Hepatocyte (in vitro differentiated cells): ENCODE results near the gene CCNG2. TPM values are rescaled to one million over a fixed set of nuclear protein-coding genes. Genes with fewer than 3 reads are reported as not detected.

Experiments
- DNase-seq: peaks from one replicate; pipeline ENCODE4 v3.0.0-alpha.2; 2016; ENCODE audit warnings: low spot score
- H2AFZ ChIP-seq: fragments of 200-600 bp; sonication (generic); 2 replicates; pipeline ENCODE4 v1.6.0; 2016; ENCODE audit warnings: antibody characterized with exemption, mild to moderate bottlenecking
- H3K27ac ChIP-seq: fragments of 200-600 bp; sonication (generic); 2 replicates; pipeline ENCODE4 v1.5.1; 2016; ENCODE audit warnings: mild to moderate bottlenecking
- H3K27me3 ChIP-seq: fragments of 200-600 bp; sonication (generic); 2 replicates; pipeline ENCODE4 v1.6.1; 2016
- H3K36me3 ChIP-seq: fragments of 200-600 bp; sonication (generic); replicated peaks from 2 replicates; pipeline ENCODE4 v1.5.1; 2016; ENCODE audit warnings: low read depth; ENCODE audit not compliant: insufficient read depth
- H3K4me1 ChIP-seq: fragments of 200-600 bp; sonication (generic); 2 replicates; pipeline ENCODE4 v1.5.1; 2016; ENCODE audit warnings: mild to moderate bottlenecking, moderate library complexity; ENCODE audit not compliant: insufficient read depth
- H3K4me2 ChIP-seq: fragments of 200-600 bp; sonication (generic); 2 replicates; pipeline ENCODE4 v1.6.0; 2016
- H3K4me3 ChIP-seq: fragments of 200-600 bp; sonication (generic); 2 replicates; pipeline ENCODE4 v1.5.1; 2016; ENCODE audit warnings: mild to moderate bottlenecking
- H3K79me2 ChIP-seq: fragments of 200-600 bp; sonication (generic); 2 replicates; pipeline ENCODE4 v1.6.0; 2017; ENCODE audit warnings: mild to moderate bottlenecking
- H3K9me2 ChIP-seq: fragments of 200-600 bp; sonication (generic); replicated peaks from 2 replicates; pipeline ENCODE4 v1.6.0; 2017; ENCODE audit warnings: mild to moderate bottlenecking; ENCODE audit not compliant: insufficient read depth
- H3K9me3 ChIP-seq: fragments of 200-600 bp; sonication (generic); 2 replicates; pipeline ENCODE4 v1.5.1; 2016; ENCODE audit warnings: low read depth, mild to moderate bottlenecking
- H4K20me1 ChIP-seq: fragments of 200-600 bp; sonication (generic); 2 replicates; pipeline ENCODE4 v1.6.0; 2016; ENCODE audit warnings: mild to moderate bottlenecking; ENCODE audit not compliant: insufficient read depth, poor library complexity, severe bottlenecking
- EZH2 ChIP-seq: fragments of 200-600 bp; sonication (generic); IDR thresholded peaks from 2 replicates; pipeline ENCODE4 v1.6.1; 2016; ENCODE audit warnings: antibody characterized with exemption, mild to moderate bottlenecking, borderline replicate concordance
- EZH2phosphoT487 ChIP-seq: fragments of 200-600 bp; sonication (generic); IDR thresholded peaks from one replicate; pipeline ENCODE4 v1.6.1; 2018; ENCODE audit warnings: antibody characterized with exemption, mild to moderate bottlenecking, low read depth, moderate library complexity; ENCODE audit not compliant: unreplicated experiment, severe bottlenecking
- WGBS: methylation state at CpG from one replicate; pipeline ENCODE4 v1.1.6; 2016; ENCODE audit warnings: low lambda C conversion rate; ENCODE audit errors: missing lambda C conversion rate; 5-methylcytosine and 5-hydroxymethylcytosine counted together
- polyA plus RNA-seq: library from polyadenylated mRNA; unstranded; fragments of >200 nt; fragmentation: Nextera tagmentation; extraction: Ambion mirVana; gene quantifications from 2 replicates; pipeline ENCODE4 v1.2.1, GENCODE V29; 2016
- small RNA-seq: library from RNA; depleted of rRNA; stranded (forward); fragments of <200 nt; gene quantifications from one replicate; pipeline ENCODE3, GENCODE V24; 2014
- total RNA-seq: library from RNA; depleted of rRNA; stranded (reverse); fragments of >200 nt; gene quantifications from 2 replicates; pipeline ENCODE4 v1.2.3, GENCODE V29; 2014
- TF ChIP-seq, protein P1 (sequence below): fragments of 200-600 bp; sonication (generic); IDR thresholded peaks from 2 replicates; pipeline ENCODE4 v1.5.1; 2016; ENCODE audit warnings: antibody characterized with exemption, mild to moderate bottlenecking; ENCODE audit not compliant: poor library complexity

Gene CCNG2
- total and polyA plus RNA-seq, 2 experiments from 2014 or later = 73.8 to 127 TPM

DNA sequence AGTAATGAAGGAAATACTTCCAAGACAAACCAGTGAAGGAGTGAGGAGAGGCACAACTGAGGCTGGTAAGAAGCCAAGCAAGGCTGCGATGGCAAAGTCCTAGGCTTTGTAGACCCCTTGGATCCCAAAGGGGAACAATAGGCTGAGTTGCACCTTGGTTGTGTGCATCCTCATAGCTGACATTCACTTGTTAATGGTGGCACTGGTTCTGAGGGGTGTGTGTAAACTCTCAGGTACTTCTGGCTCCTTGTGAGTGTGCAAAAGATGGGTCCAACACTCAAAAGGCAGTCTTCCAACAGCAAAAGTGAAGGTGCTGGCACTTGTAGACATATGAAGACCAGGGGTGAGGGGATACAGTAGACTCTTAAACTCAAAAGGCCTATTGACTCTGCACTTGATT lies 60.5 kb downstream of the CCNG2 start:
- H3K79me2 ChIP-seq = no peaks in the 10 kb centered on the region
- TF ChIP-seq EZH2 = no peak
- no peak for TF ChIP-seq EZH2phosphoT487
- TF ChIP-seq, protein P1, sequence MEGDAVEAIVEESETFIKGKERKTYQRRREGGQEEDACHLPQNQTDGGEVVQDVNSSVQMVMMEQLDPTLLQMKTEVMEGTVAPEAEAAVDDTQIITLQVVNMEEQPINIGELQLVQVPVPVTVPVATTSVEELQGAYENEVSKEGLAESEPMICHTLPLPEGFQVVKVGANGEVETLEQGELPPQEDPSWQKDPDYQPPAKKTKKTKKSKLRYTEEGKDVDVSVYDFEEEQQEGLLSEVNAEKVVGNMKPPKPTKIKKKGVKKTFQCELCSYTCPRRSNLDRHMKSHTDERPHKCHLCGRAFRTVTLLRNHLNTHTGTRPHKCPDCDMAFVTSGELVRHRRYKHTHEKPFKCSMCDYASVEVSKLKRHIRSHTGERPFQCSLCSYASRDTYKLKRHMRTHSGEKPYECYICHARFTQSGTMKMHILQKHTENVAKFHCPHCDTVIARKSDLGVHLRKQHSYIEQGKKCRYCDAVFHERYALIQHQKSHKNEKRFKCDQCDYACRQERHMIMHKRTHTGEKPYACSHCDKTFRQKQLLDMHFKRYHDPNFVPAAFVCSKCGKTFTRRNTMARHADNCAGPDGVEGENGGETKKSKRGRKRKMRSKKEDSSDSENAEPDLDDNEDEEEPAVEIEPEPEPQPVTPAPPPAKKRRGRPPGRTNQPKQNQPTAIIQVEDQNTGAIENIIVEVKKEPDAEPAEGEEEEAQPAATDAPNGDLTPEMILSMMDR = no peak
- no peaks in the 10 kb centered on the region for H3K36me3 ChIP-seq
- H3K4me2 ChIP-seq = no peak overlapping the region
- no peak for DNase-seq
- no peaks in the 10 kb centered on the region for H3K4me1 ChIP-seq
- 100% methylated on average over 1 of the region's 1 CpG for WGBS
- H3K27ac ChIP-seq = no peak overlapping the region
- no peak overlapping the region for H3K4me3 ChIP-seq
- H3K9me2 ChIP-seq = no peaks in the 10 kb centered on the region
- no peaks in the 10 kb centered on the region for H3K9me3 ChIP-seq
- no peaks in the 10 kb centered on the region for H4K20me1 ChIP-seq
- H3K27me3 ChIP-seq = no peaks in the 10 kb centered on the region
- H2AFZ ChIP-seq = no peak overlapping the region

DNA sequence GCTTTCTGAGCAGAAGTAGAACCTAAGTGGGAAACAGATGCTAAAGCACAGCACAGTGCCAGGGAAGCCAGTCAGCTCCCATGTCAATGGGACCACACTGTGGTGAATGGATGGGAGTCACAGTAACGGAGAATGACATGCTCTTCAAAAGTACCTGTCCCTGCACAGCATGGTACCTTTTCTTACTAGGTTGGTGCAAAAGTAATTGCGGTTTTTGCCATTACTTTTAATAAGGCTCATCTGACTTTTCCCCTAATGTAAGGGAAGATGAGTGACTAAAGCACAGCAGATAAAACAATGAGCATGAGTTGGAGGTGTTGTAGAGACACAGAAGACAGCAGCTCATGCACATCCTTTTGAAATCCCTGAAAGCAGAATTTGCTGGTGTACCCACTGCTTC lies 62.3 kb downstream of the CCNG2 start:
- Histone ChIP-seq H3K9me3 (no peaks in the 10 kb centered on the region), H2AFZ (no peak overlapping the region), H3K4me2 (no peak overlapping the region), H3K4me1 (no peaks in the 10 kb centered on the region), H3K9me2 (no peaks in the 10 kb centered on the region), H3K4me3 (no peak overlapping the region), H3K27me3 (no peaks in the 10 kb centered on the region), H4K20me1 (no peaks in the 10 kb centered on the region), H3K79me2 (no peaks in the 10 kb centered on the region), H3K27ac (no peak overlapping the region), H3K36me3 (no peaks in the 10 kb centered on the region)
- WGBS = 89% methylated on average over 2 of the region's 2 CpGs
- TF ChIP-seq EZH2phosphoT487 = no peak
- TF ChIP-seq, protein P1 = no peak
- TF ChIP-seq EZH2 = no peak
- DNase-seq = no peak

Small RNA genes lying within 50 kb of the gene (small RNA-seq; reads per million reads assigned to genes)
- gene RNU6-1187P = not detected

Other genes starting within 250 kb of the CCNG2 start
- 140 and 146 TPM in 2 replicates for gene SEPTIN11, start 207.5 kb upstream of the CCNG2 start, total RNA-seq
- 68.3 and 74.7 TPM in 2 replicates for gene SEPTIN11, start 207.5 kb upstream of the CCNG2 start, polyA plus RNA-seq
- gene CCNI, start 81.2 kb upstream of the CCNG2 start, total RNA-seq = 212 and 222 TPM in 2 replicates
- gene CCNI, start 81.2 kb upstream of the CCNG2 start, polyA plus RNA-seq = 147 and 160 TPM in 2 replicates